ENCODE data around the gene SLC45A1. TPM values are rescaled to one million over a fixed set of nuclear protein-coding genes. Genes with fewer than 3 reads are reported as not detected.

Gene SLC45A1
- total RNA-seq, result 0.15 and 0.80 TPM in 2 replicates

DNA sequence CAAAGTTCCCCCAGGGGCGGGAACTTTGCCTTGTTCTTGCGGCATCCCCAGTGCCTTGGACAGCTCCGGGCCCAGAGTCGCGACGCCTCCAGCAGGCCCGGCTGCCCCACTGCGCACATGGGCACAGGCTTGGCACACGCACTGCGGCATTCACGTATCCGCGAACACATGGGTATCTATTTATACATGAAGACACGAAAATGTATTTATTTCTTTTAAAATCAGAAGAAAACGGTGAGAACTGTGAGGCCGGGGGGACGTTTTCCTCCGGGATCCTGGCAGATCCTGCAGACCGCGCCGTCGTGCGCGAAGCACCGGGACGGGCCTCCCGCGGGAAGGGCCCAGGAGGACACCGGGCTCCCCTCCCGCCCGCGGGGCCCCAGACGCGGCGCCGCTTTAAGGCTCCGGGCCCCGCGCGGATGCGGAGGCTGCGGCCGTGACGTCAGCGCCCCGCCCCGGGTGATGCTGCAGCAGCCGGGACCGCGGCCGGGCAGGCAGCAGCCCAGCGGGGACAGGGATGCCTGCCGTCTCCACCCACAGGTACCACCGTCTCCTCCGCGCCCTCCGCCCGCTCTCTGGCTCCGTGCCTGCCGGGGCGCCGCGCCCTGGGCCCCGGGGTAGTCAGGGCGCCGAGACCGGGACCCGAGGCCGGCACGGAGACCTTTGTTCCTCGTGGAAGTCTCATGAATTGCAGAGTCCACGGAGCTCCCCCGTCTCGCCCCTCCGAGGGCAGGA lies at the start of gene SLC45A1:
Gene SLC45A1, plus strand, starts transcription at position 468 of the 735 bp plus-strand sequence. CDS start 6,216 bp downstream, outside the sequence.

Data from mammary microvascular endothelial cell (primary cell).